HG03039 (cell line): Measurements from ENCODE around the gene ZSCAN5A.
"Not testable (repeated sequence)": the region's sequence is repeated elsewhere in the genome, so short reads cannot be mapped to it uniquely, and the experiment has no call there.

ENCODE experiments used
- ATAC-seq: cut with Tn5 transposase; IDR thresholded peaks from one replicate; pipeline ENCODE4 v1.9.1; 2021; ENCODE audit warnings: mild to moderate bottlenecking, moderate library complexity; ENCODE audit not compliant: unreplicated experiment

Gene ZSCAN5A

DNA sequence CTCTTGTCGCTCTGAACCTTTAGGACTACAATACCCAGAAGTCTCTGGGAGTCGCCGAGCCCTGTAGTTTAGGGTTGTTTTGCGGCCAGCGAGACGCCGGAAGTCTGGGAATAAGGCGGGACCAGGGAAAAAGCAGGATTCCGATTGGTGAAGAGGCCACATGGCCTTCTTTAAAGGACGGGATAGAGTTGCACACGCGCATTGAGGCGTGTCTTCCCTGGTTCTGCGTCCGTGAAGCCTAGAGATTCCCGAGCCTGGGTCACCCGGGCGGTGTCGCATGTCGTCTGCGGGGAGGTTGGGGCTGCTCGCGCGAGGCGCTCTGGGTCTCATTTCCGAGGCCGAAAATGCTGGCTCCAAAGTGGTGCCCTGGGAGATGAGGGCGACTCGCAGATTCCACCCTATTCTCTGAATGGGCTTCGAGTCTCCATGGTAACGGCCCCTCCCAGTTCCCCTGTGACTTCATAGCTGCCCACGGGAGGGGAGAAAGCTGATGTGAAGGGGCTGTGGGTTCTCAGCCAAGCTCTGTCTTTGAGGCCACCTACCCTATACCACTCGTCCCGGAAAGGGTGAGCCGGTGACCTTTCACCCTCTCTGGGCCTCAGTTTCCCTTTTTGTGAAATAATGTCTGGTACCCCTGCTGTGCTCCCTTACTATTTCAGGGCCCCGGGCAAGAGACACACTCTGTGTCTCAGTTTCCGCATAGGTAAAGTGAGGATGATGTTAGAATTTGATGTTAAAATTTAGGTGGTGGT, 614 bp upstream of the ZSCAN5A start:
- ATAC-seq, result peak; percentile 64

DNA sequence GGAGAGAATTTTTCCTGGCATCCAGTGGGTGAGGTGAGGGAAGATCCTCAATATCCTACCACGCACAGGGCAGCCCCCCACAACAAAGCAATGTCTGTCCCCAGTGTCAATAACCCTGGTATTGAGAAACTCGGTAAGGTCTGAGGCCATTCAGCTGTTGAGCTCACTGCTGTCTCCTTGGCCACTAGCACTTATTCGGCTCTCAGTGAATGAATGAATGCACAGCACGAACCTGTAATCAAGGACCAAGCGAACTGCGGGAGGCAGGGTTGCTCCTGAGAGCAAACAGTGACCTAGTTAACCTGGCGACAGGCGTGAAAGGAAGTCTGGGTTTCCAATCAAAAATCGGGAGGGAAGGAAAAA, 640 bp downstream of the ZSCAN5A start:
- ATAC-seq, result no peak

DNA sequence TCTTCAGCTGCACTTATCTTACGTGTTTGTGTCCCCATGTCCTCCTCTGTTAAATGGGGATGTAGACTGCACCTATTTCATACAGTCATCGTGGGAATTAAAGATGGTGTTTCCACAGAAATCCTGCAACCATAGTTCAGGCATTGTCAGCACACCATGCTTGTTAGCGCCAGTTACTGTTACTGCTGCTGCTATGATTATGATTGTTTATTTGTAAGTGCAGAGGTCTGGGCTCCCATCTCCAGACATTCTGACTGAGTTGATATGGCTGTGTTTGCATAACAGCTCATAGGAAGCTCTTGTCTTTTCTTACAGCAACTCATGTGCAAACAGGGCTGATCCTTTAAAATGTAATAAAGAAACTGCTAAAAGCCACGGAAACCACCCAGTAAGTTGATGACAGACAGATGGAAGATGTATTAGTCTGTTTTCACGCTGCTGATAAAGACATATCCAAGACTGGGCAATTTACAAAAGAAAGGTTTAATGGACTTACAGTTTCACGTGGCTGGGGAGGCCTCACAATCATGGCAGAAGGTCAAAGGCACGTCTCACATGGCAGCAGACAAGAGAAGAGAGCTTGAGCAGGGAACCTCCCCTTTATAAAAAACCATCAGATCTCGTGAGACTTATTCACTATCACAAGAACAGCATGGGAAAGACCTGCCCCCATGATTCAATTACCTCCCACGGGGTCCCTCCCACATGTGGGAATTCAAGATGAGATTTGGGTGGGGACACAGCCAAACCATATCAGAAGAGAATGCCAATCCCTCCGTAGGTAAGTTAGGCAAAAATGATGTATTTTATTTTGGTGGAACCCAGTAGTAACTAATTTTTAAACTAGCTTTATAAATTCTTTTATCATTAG, 1.6 kb downstream of the ZSCAN5A start:
- no peak for ATAC-seq

DNA sequence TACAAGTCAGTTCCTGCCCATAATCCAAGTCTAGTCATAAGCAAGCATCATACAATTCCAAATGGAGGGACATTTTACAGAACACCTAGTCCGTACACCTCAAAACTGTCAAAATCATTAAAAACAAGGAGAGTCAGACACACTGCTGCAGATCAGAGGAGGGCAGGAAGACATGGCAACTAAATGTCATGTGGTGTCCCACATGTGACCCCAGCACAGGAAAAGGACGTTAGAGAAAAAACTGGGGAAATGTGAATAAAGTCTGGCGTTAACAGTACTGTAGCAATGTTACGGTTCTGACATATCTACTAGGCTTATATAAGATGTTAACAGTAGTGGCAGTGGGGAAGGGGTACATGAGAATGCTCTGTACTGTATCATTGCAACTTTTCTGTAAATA, 2.3 kb downstream of the ZSCAN5A start:
- ATAC-seq, result no peak

DNA sequence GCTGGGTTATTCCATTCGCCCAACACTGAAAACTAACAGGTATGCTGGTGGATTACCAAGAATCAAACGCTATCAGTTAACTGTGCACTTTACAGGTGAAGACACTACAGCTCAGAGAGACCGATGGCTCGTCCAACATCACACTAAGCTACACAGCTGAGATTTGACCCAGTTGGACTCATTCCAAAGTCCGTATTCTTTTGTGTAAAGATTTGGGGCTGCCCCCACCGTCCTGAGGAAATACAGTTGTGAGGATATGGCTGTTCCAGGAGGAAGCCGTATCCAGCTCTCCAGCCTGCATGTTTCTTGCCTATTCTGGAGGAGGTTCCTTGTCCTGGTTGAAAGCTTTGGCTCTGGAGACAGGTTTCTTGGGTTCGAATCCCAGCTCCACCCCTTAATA, 4.2 kb downstream of the ZSCAN5A start:
- ATAC-seq, result no peak

DNA sequence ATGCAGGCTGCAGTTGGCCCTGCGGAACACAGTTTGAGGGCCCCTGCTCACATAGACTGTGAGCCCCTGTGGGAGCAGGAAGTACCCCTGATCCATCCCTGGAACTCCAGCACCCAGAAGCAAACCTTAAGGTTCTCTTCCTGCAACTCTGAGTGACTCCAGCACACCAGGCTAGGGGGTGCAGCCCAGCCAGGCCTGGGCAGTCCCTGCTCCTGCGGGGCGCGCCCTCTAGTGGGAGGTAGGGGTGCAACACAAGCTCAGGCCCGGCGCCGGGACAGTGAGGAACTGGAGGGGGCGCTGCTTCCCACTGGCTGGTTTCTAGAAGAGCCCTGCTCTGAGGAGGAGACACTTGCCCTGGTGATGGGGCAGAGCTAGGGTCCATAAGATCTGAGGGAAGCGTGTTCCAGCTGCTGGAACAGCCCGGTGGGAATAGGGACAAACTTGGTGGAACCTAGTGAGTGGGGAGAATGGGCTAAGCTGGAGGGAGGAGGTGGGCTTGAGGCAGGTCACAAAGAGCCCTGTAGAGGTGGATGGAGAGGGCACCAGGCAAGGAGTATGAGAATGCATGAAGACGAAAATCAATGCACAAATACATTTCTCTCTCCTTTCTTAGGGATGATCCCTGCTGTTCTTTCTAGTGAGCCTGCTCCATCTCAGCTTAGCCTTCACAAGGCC, 5.0 kb downstream of the ZSCAN5A start:
- ATAC-seq, result no peak

DNA sequence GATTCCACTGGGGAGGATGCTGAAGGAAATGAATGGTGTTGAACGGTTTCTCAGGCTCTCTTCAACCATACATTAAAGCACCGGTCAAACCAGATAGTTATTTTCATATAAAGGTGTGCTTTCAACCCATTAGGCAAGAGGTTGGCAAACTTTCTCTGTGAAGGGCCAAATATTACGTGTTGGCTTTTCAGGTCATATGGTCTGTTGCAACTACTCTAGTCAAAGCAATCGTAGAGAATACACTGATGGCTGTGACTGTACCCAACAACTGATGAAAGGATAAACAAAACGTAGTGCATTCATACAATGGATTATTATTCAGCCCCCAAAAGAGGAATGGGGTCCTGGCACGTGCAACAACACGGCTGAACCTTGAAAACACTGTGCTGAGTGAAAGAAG, 5.8 kb downstream of the ZSCAN5A start:
- no peak for ATAC-seq

DNA sequence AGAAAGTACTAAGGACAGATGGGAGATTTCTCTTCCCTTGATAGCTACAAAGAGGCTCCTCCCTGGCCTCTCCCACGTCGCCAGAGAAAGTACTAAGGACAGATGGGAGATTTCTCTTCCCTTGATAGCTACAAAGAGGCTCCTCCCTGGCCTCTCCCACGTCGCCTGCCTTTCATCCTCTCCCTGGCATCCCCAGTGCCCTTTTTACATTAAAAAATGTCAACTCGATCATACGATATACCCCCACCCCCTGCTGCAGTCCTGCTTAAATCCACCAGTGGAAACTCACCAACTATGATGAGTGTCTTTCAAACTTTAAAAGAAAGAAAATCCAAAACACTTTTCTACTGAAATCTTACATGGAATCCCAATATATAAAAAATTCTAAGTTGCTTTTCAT, 7.6 kb downstream of the ZSCAN5A start:
- ATAC-seq, result not testable (repeated sequence)

DNA sequence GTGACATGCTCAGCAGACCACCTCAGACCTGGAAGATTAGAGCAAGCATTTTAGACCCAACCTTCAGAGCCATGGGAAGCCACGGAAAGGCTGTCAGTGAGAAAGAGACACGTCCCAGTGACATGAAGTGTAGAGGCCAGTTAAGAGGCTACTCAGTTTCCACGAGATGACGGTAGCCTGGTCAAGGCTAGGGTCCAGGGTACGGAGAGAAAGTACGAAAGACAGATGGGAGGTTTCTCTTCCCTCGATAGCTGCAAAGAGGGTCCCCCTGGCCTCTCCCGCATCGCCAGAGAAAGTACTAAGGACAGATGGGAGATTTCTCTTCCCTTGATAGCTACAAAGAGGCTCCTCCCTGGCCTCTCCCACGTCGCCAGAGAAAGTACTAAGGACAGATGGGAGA, 8.6 kb downstream of the ZSCAN5A start:
- no peak for ATAC-seq

DNA sequence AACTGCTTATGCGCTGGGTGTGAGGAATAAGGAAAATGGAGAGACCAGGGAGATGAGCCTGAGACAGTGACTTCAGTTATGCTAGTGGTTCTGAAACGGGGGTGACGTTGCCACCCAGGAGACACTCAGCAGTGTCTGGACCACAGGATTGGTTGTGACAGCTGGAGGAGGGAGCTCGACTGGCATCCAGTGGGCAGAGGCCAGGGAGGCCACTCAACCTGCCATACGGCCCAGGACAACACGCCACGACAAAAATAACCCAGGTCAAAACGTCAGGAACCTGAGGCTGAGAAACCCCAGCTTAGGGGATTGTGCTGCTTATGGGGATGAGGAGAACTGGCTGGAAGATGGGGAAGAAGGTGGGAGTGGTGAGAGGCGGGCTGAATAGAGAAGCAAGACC, 10.4 kb downstream of the ZSCAN5A start:
- no peak for ATAC-seq

DNA sequence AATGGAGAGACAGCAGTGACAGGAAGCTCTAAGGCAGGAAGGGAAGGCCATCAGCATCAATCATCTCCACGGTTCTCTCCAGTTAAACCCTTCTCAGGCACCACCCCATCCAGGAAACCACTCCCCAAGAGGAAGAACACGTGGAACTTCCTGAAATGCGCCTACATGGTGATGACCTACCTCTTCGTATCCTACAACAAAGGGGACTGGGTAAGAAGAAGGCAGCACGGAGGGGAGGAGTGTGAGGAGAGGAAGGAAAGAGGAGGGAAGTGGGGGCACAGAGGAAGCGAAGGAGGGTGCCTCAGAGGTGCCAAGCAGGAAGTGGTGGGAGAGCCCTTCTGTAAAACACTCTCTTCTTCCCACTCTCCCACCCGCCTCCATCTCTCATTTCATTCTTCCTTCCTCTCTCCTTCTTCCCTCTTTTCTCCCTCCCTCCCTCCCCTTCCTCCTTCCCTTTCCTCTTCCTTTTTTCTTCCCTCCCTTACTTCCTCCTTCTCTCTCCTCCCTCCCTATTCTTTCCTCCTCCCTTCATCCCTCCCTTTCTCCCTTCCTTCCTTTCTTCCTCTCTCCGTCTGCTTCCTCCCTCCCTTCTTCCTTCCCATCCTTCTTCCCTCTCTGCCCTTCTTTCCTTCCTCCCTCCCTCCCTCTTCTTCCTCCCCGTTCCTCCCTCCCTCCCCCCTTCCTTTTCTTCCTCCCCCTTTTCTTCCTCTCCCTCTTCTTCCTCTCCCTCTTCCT, 12.6 kb downstream of the ZSCAN5A start:
- no peak for ATAC-seq

DNA sequence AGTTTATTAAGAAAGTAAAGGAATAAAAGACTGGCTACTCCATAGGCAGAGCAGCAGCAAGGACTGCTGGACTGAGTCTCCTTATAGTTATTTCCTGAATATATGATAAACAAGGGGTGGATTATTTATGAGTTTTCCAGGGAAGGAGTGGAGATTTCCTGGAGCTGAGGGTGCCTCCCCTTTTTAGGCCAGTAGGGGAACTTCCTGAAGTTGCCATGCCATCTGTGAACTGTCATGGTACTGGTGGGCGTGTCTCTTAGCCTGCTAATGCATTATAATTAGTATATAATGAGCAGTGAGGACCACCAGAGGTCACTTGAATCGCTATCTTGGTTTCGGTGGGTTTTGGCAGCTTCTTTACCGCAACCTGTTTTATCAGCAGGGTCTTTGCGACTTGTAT, 13.5 kb downstream of the ZSCAN5A start:
- ATAC-seq, result no peak

DNA sequence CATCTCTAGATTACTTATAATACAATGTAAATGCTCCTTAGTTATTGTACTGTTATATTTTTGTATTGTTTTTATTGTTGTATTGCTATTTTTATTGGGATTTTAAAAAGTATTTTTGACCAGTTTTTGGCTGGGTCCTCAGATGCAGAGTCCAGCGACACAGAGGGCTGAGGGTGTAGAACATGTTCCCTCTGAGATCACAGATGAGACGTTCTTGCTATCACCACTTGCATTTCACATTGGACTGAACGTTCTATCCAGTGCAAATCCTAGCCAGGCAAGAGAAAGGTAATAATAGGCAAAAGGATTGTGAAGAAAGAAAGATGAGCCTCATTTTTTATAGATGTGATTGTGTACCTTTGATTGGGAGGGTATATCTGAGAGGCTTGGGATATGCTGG, 15.0 kb downstream of the ZSCAN5A start:
- no peak for ATAC-seq

DNA sequence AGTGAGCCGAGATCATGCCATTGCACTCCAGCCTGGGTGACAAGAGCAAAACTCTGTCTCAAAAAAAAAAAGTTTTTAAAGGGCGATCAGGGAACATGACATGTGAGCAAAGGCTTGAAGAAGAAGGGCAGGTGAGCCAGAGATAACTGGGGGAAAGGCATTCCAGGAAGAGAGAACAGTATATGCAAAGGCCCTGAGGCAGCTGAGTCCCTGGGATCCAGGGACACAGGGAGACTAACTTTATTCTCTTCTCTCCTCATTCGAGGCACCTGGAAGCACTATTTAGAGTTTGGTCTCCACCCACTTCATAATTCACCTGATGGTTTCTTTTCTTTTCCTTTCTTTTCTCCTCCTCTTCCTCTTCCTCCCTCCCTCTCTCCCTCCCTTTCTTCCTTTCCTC, 17.6 kb downstream of the ZSCAN5A start:
- no peak for ATAC-seq

DNA sequence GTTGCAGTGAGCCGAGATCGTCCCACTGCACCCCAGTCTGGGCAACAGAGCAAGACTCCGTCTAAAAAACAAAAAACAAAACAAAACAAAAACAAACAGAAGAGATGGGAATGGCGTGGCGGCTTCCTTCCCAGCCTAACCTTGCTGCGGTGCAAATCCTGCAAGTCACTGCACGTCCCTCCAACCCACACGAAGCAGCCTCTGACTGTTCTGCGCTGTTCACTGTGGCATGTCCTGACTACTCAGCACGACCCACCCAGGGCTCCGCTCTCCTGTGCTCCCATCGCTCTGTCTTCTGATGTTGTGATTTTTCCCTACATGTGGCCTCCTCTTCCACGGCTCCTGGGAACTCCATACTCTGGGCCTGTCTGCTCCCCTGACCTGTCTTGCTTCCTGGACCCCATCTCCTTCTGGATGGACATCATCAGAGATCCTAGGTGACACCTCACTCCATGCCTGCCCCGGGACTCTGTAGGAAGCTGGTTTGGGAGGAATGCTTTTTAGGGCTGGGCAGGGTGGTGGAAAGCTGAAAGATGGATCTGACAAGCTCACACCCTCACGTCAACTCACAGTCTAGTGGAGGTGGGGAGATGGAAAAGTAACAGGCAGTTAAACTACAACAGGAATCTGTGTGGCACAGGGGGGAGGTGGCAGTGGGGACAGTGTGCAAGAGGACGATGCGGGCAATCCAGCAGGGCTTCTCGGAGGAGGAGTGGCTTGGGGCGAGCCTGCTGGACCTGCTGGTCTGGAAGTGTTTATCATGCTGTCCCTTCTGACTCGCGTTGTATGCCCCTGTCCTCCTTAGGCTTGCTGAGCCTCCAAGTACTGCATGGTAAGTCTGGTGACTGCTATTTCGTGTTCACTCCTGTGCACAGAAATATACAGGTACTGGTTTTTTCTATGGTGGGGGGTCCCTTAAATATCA, 18.8 kb downstream of the ZSCAN5A start:
- no peak for ATAC-seq

DNA sequence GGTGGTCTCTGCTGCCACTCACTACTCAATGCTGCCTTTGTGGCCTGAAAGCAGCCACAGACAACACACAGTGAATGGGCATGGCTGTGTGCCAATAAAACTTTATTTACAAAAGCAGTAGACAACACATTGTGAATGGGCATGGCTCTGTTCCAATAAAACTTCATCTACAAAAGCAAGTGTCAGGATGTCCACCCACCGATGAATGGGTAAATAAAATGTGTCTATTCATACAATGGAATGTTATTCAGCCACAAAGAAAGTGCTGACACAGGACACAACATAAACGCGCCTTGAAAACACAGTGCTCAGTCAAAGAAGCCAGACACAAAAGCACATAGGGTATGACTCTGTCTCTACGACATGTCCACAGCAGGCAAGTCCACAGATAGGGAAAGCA, 20.1 kb downstream of the ZSCAN5A start:
- ATAC-seq, result no peak

DNA sequence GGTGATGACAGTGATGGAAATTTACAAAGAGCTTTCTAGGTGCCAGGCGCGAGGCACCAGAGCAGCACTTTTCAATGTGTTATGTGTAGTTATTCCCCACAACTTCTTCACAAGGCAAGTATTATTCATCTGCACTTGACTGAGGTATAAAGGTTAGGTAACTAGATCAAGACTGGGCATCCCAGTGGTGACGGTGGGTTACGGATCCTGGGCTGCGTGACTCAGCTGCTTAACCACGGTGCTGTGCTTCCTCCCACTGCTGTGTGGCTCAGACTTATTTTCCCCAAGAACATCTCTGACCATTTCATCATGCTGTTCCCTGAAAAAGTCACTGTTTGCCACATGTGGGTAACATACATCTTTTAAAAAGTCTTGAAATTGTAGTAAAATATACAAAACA, 22.8 kb downstream of the ZSCAN5A start:
- ATAC-seq, result no peak

DNA sequence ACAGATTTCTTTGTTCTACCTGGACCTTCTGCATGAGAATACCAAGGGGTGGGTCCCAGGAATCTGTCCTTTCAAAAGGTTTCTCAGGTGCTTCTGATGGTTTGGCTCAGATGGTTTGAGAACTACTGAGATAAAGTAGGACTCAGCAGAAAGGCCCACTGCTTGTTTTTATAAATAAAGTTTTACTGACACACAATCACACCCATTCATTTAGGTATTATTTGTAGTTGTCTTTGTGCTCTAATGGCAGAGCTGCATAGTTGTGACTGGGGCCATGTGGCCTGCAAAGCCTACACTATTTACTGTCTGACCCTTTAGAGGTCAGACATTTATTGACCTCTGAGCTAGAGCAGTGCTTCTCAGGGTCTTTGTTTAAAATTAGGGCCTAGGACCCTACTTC, 24.5 kb downstream of the ZSCAN5A start:
- no peak for ATAC-seq

DNA sequence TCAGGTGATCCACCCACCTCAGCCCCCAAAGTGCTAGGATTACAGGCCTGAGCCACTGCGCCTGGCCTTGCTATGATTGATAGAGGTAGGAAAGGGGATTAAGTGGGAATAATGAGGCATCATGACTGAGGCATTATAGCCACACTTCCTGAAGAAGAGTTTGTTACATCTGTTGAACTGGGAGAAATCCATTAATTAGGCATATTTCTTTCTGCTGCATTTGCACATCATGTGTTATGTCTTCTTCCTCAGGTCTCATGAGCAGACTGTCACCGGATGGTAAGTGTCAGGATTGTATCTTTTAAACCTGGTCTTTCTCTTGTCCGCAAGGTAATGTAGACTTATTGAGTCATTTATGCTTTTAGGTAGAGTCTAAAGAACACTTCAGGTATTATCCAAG, 29.9 kb downstream of the ZSCAN5A start:
- ATAC-seq, result no peak

DNA sequence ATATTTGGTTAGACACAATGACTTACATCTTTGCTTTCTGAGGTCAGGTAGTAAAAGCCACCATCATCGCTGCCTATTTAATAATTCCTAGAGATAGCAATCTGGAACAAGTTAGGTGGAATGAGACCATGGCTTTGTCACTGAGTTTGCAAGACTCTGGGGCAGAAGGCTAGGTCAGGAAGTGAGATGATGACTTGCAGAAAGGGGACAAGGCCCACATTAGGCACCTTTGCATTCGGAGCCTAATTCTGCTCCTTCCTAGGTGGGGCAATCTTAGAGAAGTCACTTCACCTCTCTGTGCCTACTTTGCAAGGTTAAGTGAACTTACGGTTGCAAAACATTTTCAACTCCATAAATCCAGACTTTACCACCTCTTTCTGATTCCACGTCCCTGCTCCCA, 31.8 kb downstream of the ZSCAN5A start:
- no peak for ATAC-seq
